GM19328 (cell line): Measurements from ENCODE around the gene ARPC2.
"Not testable (repeated sequence)": the region's sequence is repeated elsewhere in the genome, so short reads cannot be mapped to it uniquely, and the experiment has no call there.

ENCODE experiments used
- ATAC-seq: cut with Tn5 transposase; IDR thresholded peaks from one replicate; pipeline ENCODE4 v1.9.1; 2021; ENCODE audit warnings: mild to moderate bottlenecking, moderate library complexity; ENCODE audit not compliant: unreplicated experiment

Gene ARPC2

DNA sequence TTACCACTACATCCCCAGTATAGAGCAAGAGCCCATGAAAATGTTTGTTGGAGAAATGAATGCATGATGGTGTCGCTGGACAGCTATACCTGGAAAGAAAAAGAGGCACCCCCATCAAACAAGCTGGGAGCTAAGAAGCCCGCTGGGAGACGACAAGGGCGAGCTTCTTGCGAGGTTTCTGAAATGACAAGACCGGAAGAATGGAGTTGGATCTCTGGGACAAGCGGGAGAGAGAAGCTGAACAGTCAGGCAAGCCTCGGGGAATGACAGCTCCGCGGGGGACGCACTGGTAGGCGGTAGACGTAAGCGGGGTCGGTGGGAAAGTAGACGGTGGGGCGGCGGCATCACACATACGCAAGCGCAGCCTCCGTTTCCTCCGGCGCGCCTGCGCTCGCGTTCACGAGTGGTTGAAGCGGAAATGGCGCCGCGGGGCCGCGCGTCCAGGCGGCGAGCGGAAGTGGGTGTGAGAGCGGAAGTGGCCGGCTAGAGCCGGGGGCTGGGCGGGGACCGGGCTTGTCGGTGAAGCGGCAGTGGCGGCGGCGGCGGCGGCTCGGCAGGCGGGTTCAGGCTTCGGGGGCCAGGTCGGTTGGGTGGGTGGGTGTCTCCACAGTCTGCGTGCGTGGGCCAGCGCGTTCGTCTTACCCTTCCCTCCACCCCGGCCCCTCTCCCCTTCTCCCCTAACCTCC lies at the start of gene ARPC2:
ARPC2 (plus strand) TSS at position 516 of the 686 bp plus-strand sequence. CDS start 282 bp downstream, outside the sequence.
- ATAC-seq, result peak; percentile 69

DNA sequence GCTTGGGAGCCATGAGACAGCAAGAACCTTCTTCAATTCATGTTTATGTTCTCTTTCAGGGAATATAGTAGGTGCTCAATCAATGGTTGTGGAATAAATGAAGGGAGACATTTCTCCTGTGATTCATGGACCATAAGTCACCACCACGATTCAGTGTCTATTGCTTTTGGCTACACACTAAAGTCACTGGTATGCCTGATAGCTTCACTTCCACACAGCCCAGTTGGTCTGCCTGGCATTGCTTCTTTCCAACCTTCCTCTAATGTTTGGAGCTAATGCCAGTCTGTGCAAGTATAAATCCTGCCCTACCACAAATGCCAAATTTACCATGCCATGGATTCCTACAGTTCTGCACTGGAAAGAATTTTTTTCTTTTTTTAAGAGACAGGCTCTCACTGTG lies 49.0 kb upstream of the ARPC2 start:
- ATAC-seq, result no peak

DNA sequence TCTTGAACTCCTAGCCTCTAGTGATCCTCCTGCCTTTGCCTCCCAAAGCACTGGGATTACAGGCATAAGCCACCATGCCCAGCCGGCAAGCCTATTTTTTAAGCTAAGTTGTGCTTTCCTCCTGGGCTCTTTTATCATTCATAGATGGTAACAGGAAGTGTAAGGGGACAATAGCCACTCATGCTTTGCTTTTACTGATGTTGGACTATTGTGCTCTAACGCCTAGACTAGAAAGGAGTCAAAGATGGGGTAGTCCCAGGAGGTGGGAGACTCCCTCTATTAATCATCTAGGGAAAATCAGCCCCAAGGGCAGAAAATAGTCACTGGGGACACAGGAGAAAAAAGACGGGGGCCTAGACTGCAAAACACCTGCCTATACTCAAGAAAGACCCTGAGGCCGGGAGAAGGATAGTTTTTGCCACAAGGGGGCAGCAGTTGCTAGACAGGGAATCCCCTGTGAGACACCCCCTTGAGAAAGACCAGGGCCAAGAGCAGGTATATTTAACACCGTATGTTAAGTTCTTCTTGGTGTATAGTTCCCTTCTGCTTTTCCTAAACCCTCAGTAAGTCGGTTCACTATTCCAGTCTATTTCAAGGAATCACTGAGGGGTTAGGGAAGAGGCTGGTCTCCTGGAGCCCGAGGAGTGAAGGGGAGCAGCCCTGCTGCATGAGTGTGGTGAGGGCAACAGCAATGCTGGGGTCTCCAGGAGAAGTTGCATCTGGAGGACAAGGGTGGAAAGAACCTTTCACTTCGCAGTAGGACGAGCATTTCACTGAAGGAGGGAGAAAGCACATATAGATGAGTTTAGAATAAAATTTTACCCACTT lies 48.1 kb upstream of the ARPC2 start:
- peak; percentile 51 for ATAC-seq

DNA sequence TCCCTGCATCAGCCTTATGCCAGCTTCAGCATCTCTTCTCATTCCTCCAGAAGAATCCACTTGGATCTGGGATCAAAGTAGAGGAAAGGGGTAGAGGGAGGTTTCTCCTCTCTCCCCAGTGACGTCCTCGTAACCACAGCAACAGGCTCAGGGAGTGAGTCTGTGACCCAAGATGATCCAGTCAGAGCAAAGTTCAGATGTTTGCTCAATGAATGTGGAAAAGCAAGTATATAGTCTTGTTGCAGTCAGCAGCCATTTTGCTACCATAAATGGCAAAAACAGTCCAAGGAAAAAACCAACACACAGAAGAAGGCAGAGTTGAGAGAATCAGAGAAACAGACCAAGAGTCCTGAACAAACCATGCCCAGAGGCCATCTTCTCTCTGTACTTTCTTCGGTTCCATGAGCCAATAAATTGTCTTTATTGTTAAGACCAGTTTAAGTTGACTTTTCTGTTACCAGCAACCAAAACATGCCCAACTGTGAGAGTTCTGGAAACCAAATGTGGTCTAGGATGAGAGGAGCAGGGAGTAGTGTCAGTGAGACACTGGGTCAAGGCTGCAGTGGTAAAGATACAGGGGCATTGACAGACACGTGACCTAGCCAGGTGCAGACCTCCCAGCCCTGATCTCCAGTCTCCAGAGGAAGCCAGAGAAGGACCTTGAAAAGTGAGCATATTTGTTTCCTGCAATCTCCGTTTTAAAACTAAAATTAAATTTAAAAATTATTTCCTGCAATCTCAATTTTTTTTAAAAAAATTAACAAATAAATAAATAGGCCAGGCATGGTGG lies 47.0 kb upstream of the ARPC2 start:
- no peak for ATAC-seq

DNA sequence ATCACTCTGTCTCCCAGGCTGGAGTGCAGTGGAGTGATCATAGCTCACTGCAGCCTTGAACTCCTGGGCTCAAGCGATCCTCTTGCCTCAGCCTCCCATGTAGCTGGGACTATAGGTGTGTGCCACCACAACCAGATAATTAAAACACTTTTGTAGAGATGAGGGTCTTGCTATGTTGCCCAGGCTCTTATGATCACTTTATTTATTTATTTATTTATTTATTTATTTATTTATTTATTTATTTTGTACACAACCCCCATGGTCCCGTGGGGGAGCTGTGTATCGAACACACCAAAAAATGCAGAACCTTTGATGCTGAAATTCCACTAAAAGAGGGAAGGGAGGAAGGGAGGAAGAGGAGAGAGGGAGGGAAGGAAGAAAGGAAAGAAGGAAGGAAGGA lies 45.2 kb upstream of the ARPC2 start:
- ATAC-seq, result not testable (repeated sequence)

DNA sequence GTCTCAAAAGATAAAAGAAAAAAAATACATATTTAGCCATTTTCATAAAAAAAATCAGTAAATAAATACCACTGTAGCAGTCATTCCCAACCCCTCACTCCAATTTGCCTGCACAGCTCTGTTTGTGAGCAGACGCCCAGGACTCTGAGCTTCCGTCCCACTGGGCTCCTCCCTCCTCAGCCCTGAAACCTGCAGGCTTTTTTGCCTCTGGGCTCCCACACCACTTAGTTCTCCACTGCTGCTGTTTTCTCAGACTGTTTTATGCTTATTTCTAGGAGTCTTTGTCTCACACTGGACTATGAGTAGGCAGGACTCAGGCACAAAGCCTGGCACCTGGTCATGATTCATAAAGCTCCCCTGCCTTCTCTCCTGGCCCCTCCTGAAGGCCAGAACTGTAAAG lies 44.1 kb upstream of the ARPC2 start:
- ATAC-seq, result no peak

DNA sequence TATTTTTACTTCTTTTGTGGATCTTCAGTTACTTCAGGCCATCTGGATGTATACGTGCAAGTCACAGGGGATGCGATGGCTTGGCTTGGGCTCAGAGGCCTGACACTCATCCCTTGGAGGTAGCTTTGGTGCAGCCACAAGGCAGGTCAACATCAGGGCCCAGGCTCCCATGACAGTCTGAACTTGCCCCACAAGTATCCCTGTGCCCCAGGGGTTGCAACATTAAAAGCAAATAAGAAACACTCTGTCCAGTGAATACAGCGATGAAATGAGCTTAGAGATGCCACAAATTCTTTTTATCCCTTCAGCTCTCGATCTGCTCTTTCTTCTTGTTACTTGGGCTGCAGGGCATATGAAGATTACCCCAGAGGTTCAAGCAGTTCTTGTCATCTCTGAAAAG lies 37.2 kb upstream of the ARPC2 start:
- ATAC-seq, result no peak

DNA sequence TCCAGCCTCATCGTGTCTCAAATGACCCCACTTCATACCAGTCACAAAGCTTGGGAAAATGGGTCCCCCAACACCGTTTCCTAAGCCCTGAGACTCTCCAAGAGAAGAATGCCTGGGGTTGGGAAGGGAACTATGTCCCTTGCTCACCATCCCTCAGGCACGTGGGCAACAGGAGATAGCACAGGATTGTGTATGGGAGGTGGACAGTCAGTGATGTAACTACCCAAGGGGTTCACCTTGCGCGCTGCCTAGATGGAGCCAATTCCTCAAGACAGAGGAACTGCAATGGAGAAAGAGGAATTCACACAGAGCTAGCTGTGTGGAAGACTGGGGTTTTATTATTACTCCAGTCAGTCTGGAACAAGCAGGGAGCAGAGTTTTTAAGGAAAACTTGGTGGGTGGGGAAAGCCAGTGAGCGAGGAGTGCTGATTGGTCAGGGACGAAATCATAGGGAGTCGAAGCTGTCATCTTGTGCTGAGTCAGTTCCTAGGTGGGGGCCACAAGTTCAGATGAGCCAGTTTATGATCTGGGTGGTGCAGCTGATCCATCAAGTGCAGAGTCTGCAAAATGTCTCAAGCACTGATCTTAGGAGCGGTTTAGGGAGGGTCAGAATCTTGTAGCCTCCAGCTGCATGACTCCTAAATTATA lies 36.4 kb upstream of the ARPC2 start:
- no peak for ATAC-seq

DNA sequence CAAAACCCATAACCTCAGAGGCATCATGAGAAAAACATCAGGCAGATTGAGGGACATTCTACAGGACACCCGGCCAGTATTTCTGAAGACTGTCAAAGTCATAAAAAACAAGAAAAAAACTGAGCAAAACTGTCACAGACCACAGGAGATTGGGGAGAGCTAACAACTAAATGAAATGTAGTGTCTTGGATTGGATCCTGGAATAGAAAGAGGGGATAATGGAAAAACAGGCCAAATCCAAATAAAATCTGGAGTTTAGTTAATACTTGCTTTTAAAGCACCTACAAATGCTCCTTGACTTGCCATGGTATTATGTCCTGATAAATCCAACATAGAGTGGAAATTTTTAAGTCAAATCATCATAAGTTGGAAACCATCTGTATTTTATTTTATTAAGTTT lies 32.7 kb upstream of the ARPC2 start:
- ATAC-seq, result no peak

DNA sequence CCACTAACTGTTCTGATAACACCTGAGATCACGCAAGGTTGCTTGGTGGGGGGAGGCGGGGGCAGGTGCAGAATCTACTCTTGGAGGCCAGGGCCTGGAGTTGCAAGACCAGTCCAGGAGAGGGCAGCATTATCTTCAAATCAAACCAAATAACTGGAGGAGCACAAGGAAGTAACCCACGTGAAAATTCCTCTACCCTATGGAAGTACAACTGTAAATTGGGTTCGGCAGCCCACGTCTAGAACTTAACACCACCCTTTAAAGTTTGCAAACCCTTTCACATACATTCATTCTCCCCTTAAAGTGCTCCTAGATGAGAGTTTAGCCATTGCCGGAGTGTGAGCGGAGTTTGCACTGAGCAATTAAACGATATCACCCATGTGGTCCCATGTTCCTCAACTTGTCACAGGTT lies 30.6 kb upstream of the ARPC2 start:
- no peak for ATAC-seq

DNA sequence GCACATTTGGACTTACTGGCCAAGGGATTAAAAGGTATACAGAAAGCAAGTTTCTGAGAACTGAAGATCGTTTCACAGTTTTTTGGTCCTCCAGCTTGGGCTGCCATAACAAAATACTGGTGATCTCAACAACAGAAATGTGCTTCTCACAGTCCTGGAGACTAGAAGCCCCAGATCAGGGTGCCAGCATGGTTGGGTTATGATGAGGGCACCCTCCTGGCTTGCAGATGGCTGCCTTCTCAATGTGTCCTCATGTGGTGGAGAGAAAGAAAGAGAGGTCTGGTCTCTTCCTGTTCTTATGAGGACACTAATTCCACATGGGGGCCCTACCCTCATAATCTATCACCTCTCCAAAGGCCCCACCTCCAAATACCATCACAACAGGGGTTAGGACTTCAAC lies 30.1 kb upstream of the ARPC2 start:
- no peak for ATAC-seq

DNA sequence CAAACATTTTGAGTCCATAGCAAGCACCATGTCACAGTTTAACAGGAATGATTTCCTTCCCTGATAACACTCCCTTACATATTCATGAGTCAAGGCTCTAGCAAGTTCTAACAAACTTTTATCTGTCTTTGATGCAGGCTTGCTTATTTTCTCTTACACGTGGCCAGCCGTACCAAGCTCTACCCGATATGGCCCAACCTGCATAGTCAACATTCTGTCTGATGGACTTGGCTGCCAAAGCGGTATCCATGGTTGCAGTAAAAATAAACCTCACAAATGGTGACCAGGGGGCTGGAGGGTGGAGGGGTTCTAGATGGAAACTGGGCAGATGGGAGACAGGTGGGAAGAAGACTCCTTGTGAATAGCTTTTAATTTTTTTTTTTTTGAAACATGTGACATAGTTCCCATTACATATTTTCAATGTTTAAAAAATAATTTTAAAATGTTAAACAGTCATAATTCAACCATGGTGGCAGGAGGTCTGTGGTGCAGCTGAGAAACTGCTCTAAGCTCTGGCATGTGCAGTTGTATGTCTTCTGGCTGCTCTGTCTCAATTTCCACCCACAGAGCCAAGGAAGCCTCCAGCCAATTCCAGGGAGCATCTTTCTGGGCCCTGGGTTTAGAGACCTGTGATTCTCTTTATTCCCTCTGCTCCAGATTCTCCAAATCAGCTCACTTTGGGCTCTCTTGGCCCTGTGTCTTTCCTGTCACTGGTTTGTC lies 29.5 kb upstream of the ARPC2 start:
- no peak for ATAC-seq

DNA sequence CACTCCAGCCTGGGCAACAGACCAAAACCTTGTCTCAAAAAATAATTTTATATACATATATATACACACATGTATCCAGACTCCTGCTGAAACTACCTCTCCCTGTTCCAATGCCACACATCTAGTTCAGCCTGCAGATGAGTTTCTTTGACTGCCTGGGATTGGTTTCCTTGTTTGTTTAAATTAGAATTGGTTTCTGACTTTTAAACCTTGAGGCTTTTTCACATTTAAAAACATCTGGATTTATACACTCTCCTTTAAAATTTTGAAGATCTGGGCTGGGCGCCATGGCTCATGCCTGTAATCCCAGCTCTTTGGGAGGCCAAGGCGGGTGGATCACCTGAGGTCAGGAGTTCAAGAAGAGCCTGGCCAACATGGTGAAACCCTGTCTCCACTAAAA lies 28.5 kb upstream of the ARPC2 start:
- no peak for ATAC-seq

DNA sequence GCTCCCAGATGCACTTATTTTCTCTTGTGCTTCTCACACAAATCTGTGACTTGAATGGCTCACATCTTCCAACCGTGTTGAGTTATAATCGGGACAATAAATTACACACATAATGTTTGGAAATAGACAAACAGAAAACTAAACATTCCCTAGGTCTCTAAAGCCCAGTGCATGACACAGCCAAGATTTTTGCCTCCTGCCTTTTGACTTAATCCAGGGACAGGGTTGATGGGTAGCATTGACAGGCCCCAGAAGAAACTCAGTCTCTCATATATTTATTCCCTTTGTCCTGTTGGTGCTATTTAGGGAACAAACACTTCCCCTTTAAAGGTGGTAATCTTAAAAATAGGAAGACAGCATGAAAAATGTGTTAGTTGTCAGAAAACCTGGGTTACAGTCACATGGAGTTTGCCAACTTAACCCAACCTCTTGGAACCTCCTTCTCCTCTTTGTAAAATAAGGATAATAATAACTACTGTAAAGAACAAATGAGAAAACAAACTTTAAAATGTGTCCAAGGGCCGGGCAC lies 24.0 kb upstream of the ARPC2 start:
- ATAC-seq, result no peak

DNA sequence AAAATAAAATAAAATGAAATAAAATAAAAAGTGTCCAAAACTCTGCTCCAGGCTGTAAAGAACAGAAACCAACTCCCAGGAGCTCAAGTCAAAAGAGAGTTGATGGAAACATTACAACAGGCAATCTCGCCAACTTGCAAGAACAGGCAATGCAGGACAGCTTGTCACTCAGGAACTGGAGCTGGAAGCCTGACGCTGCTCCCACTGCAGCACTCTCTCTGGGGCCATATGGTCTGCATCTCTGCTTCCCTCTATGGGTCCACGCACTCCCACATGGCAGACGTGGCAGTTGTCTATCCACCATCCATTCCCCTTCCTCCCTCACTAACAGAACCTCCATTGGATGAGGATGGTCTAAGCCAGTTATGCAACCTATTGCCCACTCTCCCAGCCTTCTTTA lies 23.3 kb upstream of the ARPC2 start:
- no peak for ATAC-seq

DNA sequence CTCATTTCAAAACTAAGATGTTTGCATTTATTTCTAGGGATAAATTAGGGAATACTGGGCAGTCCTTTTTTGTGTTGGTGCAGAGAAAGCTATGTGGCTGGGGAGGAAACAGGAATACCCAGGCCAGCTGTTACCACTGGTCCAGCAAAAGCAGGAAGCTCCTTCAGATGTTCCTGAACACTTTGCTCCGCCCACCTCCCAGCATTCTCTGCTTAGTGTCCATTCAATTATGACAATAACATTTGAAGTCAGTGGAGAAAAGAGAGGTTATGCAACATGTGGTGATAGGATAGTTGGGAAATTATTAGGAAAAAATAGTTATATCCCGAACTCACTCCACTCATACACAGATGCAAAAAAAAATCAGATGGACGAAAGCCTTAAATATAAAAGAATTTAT lies 22.1 kb upstream of the ARPC2 start:
- no peak for ATAC-seq

DNA sequence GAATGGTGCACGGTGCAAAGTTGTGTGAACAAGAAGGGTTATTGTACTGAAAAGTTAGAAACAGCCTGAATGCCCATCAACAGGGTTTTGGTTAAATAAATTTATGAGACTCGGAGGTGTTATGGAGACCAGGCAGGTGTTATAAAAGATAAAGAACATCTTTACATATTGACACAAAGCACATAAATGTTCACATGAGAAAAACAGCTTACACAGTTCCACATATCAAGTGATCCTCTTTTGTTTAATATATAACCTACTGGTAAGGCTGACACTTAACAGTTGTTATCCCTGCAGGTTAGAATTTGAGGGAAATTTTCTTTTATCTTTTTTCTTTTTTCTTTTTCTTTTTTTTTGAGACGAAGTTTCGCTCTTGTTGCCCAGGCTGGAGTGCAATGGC lies 20.0 kb upstream of the ARPC2 start:
- no peak for ATAC-seq

DNA sequence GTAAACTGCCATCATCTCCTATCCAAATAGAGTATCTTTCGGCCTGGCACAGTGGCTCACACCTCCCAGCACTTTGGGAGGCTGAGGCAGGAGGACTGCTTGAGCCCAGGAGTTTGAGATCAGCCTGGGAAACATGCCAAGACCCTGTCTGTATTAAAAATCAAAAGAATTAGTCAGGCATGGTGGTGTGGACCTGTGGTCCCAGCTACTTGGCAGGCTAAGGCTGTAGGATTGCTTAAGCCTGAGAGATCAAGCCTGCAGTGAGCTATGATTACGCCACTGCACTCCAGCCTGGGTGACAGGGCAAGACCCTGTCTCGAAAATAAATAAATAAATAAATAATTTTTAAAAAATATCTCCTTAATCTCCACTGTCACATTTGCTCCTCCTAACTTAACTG lies 14.7 kb upstream of the ARPC2 start:
- ATAC-seq, result no peak

DNA sequence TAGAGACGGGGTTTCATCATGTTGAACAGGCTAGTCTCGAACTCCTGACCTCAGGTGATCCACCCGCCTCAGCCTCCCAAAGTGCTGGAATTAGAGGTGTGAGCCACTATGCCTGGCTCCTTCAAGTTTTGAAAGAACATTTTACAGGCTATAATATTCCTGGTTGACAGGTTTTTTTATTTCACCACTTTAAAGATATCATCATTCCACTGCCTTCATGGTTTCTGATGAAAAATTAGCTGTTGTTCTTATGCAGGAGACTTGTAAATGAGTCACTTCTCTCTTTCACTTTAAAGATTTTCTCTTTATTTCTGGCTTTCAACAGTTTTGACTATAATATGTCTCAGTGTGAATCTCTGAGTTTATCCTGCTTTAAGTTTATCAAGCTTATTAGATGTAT lies 7.9 kb upstream of the ARPC2 start:
- ATAC-seq, result no peak

DNA sequence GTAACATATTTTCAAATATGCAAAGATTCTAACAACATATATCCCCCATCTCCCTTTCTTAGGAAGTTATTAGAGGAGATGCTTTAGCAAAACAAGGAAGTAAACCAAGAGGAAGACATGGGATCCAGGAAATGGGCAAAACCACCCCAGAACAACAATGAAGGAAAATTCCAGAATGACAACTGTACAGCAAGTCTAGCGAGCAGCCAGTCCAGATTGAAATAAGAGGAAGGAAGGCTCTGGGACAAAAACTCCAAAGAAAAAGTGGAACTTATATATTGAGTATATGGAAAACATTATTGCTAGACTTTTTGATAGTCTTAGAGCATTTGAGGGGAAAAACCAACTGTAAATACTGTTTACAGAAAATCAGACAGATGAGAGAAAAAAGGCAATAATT lies 2.9 kb upstream of the ARPC2 start:
- ATAC-seq, result no peak
